Mucosa of descending colon (tissue), 3 donors: ENCODE measurements around the gene VTI1B. TPM values are rescaled to one million over a fixed set of nuclear protein-coding genes. Genes with fewer than 3 reads are reported as not detected.

ENCODE experiments used
- ATAC-seq: fragments of 200-7000 bp; cut with Tn5 transposase; one replicate; pipeline ENCODE4 v1.9.1; 2020; ENCODE audit warnings: mild to moderate bottlenecking, moderate library complexity
- DNase-seq, 3 donors: peaks; one replicate each; pipeline ENCODE4 v3.0.0-alpha.2; 2020
- H3K36me3 ChIP-seq: fragments of 200-600 bp; one replicate; pipeline ENCODE4 v1.8.0; 2021; ENCODE audit warnings: low read depth, mild to moderate bottlenecking
- H3K4me1 ChIP-seq: fragments of 200-600 bp; one replicate; pipeline ENCODE4 v1.8.0; 2021; ENCODE audit warnings: low read depth, mild to moderate bottlenecking
- H3K4me3 ChIP-seq: fragments of 200-600 bp; one replicate; pipeline ENCODE4 v1.8.0; 2021; ENCODE audit warnings: mild to moderate bottlenecking
- H3K9me3 ChIP-seq: fragments of 200-600 bp; one replicate; pipeline ENCODE4 v1.8.0; 2021; ENCODE audit warnings: mild to moderate bottlenecking
- intact Hi-C, 2 donors: fragments of 100-400 bp; cut with DNase I in 1 of 2; cut with micrococcal nuclease in 1 of 2; formaldehyde crosslinking; loops; one replicate each; pipeline versions ENCODE4 v1.11.0 to v1.11.1; 2022; cut with DNase I, micrococcal nuclease
- total RNA-seq, 3 donors: library from RNA; stranded (reverse); fragmentation: NEBNext Ultra II Directional in 2 of 3; extraction: Animal tissue kit (Norgen Biotek cat#: 25700) in 2 of 3; gene quantifications; one replicate each; pipeline versions ENCODE4 v1.2.1 to v1.2.4, GENCODE V29; 2021 to 2023
- TF ChIP-seq, protein P1 (sequence below): fragments of 200-600 bp; IDR thresholded peaks from one replicate; pipeline ENCODE4 v1.8.0; 2022; ENCODE audit warnings: antibody characterized with exemption, mild to moderate bottlenecking
- donor health status: DM: no; HTN: no; CAD: no; lungs with moderate emphysema.
- donor health status: DM: no; HTN: no; CAD: no.
- donor health status: DM: no; HTN: yes; CAD: no.

The VTI1B gene
- total RNA-seq, 3 donors from 2014 or later, result 110 to 162 (median 148) TPM

DNA sequence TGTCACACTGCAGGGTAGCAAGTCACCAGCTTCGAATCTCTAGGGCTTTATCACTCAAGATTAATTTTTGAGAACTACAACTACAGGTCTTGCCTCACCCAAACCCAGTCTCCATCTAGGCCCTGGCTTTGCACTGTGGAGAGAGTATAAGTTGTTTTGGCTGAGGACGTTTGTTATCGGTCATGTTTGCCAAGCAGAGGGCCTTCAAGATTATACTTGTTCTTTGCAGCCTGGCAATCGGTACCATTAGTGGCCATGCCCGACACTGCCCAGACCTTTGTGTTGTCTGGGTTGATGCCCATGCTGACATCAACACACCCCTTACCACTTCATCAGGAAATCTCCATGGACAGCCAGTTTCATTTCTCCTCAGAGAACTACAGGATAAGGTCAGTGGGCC, 29.0 kb downstream of the VTI1B start:
- Histone ChIP-seq H3K9me3 (no peaks in the 10 kb centered on the region), H3K36me3 (no peaks in the 10 kb centered on the region), H3K4me1 (no peaks in the 10 kb centered on the region), H3K4me3 (no peak overlapping the region)
- TF ChIP-seq, protein P1, sequence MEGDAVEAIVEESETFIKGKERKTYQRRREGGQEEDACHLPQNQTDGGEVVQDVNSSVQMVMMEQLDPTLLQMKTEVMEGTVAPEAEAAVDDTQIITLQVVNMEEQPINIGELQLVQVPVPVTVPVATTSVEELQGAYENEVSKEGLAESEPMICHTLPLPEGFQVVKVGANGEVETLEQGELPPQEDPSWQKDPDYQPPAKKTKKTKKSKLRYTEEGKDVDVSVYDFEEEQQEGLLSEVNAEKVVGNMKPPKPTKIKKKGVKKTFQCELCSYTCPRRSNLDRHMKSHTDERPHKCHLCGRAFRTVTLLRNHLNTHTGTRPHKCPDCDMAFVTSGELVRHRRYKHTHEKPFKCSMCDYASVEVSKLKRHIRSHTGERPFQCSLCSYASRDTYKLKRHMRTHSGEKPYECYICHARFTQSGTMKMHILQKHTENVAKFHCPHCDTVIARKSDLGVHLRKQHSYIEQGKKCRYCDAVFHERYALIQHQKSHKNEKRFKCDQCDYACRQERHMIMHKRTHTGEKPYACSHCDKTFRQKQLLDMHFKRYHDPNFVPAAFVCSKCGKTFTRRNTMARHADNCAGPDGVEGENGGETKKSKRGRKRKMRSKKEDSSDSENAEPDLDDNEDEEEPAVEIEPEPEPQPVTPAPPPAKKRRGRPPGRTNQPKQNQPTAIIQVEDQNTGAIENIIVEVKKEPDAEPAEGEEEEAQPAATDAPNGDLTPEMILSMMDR, result no peak
- DNase-seq, result no peak
- intact Hi-C loops, result no loop called here
- no peak for ATAC-seq

DNA sequence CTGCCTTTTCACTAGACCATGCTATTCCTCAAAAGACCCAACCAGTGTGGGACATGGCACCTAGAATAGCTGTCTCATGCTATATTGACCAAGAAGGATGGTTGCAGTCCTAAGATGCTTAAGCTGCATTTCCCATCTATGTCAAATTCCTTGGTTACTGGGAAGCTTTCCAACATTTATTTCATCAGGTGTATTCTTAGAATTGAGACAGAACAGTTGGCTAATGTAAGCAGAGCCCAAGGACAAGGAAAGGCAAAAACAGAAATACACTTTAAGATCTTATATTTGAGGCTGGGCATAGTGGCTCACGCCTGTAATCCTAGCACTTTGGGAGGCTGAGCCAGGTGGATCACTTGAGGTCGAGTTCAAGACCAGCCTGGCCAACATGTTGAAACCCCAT, 30.0 kb downstream of the VTI1B start:
- no peak for DNase-seq
- Histone ChIP-seq H3K4me1 (no peaks in the 10 kb centered on the region), H3K36me3 (no peaks in the 10 kb centered on the region), H3K4me3 (no peak overlapping the region), H3K9me3 (no peaks in the 10 kb centered on the region)
- TF ChIP-seq, protein P1, result no peak
- ATAC-seq, result no peak
- intact Hi-C loops, result no loop called here

DNA sequence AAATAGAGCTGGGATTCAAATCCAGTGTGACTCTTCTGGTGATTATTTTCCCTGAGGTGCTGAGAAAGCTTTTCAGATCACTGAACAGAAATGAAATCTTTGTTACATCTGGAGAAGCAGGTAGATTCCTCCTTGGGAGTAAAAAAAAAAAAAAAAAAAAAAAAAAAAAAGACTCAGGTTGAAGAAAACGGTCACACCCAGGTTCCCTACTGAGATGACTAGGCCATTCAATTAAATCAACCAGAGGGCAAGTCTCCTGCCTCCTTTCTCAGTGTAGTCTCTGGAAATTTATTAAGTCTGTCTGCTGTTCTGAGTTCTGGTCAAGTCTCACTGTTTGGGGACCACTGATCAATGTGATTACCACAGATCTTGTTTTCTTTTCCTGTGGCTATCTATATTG, 30.7 kb downstream of the VTI1B start:
- intact Hi-C loops, result no loop called here
- no peak for ATAC-seq
- H3K4me1 ChIP-seq, result no peaks in the 10 kb centered on the region
- no peaks in the 10 kb centered on the region for H3K36me3 ChIP-seq
- TF ChIP-seq, protein P1, result no peak
- no peaks in the 10 kb centered on the region for H3K9me3 ChIP-seq
- H3K4me3 ChIP-seq, result no peak overlapping the region
- DNase-seq, result no peak

DNA sequence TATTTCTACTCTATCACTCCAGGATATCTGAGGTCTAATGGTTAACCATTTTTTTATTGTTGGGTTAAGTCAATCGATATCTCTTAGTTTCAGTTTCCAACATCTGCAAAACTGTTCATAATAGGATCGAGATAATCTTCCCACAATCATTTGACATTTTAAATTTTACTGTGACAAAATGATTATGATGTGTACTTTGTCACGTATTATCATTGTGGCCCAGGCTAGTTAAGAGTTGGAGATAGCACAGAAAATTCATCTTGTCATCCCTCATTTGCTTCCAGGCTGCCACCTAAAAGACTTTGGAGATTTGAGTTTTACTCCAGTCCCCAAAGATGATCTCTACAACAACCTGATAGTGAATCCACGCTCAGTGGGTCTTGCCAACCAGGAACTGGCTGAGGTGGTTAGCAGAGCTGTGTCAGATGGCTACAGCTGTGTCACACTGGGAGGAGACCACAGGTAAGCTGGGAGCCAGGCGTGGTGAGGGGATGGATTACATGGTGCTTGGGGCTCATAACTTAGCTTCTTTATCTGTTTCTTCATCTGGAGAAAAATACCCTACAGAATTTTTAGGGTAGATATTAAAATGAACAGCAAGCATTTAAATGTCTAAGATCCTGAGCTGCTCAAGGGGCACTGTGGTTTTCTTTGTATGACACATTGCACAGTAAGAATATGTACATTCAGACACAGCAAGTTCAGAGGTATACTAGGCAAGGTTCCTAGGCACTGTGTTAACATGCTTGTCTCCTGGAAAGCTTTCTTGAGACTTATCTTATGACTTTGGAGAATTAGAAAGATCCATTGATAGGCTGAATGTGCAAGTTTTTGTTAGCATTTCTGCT, 32.3 kb downstream of the VTI1B start:
- DNase-seq (no peak), ATAC-seq (peak; percentile 55)
- no peaks in the 10 kb centered on the region for H3K9me3 ChIP-seq
- H3K4me1 ChIP-seq, result no peaks in the 10 kb centered on the region
- H3K4me3 ChIP-seq, result no peak overlapping the region
- TF ChIP-seq, protein P1, result no peak
- H3K36me3 ChIP-seq, result no peaks in the 10 kb centered on the region
- intact Hi-C loops, result no loop called here

DNA sequence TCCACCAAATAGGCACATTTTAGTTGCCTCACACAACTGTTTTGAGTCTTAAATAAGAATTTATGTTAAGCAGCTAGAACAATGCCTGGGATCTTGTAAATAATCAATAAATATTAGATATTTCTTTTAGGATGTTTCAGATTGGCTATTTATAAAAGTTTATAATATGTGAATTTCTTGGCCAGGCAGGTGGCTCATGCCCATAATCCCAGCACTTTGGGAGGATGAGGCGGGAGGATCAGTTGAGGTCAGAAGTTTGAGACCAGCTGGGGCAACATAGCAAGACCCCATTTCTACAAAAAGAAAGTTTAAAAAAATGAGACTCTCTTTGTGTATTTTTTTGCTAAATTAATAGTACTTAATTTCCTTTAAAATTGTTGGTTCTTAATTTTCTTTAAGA, 33.0 kb downstream of the VTI1B start:
- no peak for ATAC-seq
- intact Hi-C loops, result no loop called here
- TF ChIP-seq, protein P1, result no peak

More for the DNA sequence above, 33.0 kb downstream of the VTI1B start:
- no peak overlapping the region for H3K4me3 ChIP-seq
- no peaks in the 10 kb centered on the region for H3K4me1 ChIP-seq
- H3K36me3 ChIP-seq, result no peaks in the 10 kb centered on the region
- DNase-seq, result no peak
- H3K9me3 ChIP-seq, result no peaks in the 10 kb centered on the region
